HG03342 (cell line): ENCODE results near the gene TMEM150C.

Experiments
- ATAC-seq: cut with Tn5 transposase; IDR thresholded peaks from one replicate; pipeline ENCODE4 v1.9.1; 2021; ENCODE audit warnings: mild to moderate bottlenecking, moderate library complexity; ENCODE audit not compliant: unreplicated experiment

Gene TMEM150C

DNA sequence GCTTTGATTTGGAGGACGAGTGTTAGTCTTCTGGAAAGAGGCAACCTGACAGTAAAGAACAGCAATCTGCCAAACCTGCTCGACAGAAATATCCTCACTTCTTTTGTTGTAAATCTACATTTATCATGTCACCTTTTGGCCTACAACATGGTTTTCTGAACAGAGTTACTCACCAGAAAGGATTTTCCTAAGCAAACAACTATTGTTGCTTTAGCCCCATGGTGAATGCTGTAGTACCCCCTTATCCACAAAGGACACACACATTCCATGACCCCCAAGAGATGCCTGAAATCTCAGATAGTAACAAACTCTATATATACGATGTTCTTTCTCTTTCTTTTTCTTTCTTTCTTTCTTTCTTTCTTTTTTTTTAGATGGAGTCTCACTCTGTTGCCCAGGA is 42.7 kb downstream of the TMEM150C start:
- no peak for ATAC-seq

DNA sequence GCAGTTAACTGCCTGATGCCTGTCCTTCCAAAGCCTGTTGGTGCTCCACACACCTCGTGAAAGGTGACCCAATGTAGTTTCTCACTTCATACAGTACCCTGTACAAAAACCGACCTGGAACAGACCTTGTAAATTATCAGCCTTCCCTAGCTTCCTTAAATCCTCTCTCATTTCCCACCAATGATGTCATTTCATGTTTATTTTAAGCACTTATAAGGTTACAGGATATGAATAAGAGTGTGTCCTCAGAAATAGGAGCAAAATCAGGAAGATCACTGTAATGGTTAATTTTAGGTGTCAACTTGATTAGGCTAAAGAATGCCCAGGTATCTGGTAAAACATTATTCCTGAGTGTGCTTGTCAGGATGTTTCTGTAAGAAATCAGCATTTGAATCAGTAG is 44.7 kb downstream of the TMEM150C start:
- ATAC-seq: no peak

DNA sequence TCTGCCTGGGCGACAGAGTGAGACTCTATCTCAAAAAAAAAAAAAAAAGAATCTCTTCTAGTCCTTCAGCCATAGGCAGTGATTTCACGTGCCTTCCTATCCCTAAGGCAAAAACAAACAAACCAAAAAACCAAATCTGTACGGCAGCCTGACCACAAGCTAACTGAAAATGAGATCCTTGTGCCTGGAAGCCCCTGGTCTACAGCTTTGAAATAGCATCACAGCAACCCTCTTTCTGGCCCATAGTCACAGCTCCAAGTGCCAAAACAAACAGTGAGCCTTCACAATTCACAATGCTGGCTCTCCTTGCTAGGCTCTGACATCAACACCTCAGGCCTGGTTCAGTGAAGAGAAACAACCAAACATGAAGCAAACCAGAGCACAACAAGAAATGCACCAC is 46.1 kb downstream of the TMEM150C start:
- ATAC-seq: no peak

DNA sequence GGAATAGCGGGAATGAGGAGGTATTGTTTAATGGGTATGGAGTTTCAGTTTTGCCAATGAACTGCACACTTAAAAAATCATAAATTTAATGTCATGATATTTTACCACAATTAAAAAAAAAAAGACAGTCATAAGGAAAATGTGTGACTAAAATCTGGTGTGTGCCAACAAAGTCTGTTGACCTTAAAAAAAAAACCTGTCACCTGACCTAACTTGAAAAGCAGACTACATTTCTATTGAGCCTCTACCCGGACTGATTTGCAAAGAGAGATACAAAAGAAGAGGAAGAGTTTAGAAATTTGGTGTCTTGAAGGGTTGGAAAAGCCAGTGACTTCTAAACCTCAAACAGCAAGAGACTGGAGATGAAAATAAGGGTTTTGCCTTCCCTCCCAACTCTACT is 48.4 kb downstream of the TMEM150C start:
- ATAC-seq: no peak

DNA sequence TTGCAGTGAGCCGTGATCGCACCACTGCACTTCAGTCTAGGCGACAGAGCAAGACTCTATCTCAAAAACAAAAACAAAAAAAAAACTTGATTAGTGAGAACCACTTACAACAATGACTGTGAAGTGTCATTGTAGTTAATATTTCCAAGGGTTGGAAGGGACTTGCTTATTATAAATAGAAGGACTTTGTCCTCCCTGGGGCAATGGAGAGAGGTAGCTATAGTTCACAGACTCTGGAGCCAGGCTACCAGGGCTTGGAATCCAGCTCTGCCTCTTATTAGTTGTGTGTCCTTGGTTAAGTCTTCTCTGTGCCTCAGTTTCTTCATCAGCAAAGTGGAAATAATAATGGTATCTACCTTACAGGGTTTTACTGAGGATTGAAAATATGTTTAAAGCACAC is 51.6 kb downstream of the TMEM150C start:
- no peak for ATAC-seq

DNA sequence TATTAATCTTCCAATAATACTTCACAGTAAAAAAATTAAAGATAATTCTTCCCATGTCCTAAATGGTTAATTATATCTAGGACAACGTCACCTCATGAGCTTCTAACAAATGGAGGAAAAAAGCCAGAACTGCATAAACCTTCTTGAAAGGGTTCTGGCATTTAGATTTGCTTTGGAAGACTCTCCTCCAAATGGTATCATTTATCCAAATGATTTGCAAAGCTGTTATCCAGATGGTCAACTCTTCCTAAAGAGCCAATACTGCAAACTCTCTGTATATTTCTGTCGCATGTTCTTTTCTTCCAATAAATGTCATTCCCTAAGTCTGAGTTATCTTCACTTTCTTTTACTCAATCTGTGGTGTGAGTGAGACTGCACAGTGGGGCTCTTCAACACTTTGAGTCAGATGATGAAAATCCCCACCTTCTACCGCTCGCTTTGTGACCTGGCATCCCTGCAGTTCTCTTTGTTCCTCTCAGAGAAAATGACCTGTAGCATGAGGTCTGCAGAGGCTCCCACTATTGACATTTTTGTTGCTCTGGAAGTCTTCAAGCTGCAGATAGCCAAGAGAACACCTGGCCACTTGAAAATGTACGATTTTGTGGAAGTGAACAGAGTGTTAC is 52.9 kb downstream of the TMEM150C start:
- ATAC-seq: no peak

DNA sequence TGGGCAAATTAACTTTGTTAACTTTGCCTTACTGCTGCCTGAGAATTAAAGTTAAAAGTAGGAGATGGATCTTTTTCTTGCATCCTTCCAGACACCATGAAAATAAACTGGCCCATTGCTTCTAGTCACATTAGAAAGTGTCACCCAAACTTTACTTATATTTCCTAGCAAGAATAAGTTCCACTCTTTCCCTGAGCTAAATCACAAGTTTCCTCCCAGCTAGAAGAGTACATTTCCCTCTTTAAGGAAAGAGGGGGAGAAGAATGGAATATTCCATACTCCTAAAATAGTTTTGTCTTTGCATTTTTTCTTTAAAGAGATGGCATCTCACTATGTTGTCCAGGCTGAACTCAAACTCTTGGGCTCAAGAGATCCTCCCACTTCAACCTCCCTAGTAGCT is 53.8 kb downstream of the TMEM150C start:
- no peak for ATAC-seq

DNA sequence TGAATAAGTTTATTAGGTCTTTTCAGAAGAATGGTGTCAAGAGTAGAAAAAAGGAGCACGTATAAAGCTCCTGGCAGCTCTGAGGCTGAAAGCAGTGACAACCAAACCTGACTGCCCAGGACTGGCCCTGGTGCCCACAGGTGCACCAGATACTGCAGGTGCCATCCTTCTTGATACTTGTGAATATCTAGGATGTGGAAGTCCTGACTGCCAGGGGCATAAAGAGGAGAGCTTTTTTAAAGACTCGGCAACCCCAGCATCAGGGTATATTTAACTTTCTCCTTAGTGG is 60.7 kb downstream of the TMEM150C start:
- ATAC-seq: no peak

DNA sequence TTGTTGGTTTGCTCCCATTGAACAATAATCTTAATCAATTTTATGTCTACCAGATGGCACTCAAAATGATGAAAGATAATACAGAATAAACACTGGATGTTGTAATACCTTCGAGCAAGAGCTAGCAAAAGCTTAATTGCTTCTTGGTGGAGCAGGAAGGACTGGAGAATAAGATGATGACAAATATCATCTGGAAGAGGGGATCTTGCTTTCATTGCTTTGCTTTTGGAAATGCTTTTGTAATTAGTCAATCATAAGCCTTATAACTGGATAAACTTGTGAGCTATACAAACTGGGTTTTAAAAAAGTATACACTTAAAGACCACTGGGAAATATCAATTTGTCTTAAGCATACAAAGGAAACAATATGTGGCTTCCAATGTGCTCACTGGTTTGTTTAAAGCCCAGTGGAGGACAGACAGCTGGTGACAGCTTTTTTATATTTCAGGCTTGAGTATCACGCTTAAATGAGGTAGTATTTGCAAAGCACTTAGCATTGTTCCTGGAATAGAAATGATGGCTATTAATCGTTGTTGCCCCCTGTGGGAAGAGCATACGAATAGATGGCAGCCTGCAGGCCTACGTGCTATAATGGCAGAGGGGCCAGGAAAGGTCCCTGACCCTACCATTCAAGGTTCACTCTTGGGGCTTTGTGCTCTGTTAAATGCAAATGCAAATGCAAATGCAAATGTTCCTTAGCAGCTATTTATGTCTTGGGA is 61.2 kb downstream of the TMEM150C start:
- ATAC-seq: no peak

DNA sequence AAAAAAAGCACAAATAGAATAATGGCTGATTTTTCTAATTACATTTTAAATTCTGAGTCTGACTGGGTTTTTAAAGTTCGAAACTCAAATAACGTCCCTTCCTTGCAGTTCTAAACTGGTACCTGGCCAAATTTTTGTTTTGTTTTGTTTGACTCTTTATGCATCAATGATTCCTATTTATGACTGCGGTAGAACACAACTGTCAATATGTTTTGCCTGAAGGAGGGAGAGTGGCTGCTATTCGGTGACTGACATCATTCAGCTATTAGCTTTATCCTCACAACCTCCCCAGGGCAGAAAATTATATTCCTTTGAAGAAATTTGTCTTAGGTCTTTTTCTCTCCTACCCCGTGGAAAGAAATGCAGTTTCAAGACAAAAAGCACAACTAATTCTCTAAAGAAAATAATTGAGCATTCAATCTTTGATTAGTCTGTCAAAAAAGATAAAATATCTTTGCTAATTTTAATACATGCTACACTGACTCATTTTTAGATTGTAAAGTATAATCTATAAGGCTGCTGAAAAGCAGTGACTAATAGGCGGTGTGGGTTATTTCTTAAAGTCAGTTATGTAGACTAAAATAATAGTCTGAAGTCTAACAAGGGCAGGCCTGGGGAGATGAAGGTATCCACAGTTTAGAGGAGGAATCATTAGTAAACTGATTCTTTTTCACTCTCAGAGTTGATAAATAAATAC is 61.9 kb downstream of the TMEM150C start:
- no peak for ATAC-seq

DNA sequence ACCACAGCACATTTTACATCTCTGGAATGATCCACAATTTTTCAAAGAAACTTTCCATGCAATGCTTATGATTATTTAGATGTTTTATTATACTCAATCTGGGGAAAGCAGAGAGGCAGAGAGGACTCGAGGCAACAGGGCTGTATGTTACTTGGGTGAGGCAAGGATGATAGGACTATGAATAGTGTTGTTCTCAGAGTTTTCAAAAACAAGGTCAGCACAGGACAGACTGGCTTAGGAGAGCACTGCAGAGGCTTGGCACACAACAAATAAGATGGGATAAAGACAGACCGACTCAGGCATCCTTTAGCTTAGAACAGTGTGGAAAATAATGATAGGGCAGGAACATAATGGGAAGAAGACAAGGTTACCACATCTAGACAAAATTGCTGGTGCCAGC is 65.4 kb downstream of the TMEM150C start:
- no peak for ATAC-seq

DNA sequence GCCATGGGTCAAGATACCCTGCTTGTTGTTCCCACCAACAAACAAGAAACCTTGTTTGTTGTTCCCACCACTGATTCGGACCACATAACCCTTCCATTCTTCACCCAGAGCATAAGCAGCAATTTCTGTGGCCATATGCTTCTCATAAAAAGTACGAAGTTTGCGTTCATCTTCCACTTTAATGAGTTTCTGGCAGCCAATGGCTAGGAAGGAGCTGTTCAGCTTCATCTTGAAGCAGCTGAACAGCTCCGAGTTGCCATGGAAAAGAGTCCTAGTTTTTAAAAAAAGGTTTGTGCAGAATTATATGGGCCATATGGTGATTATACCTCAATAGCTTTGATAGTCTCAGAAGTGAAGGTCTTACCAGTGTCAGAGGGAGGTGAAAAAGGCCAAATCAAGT is 66.1 kb downstream of the TMEM150C start:
- ATAC-seq: no peak

DNA sequence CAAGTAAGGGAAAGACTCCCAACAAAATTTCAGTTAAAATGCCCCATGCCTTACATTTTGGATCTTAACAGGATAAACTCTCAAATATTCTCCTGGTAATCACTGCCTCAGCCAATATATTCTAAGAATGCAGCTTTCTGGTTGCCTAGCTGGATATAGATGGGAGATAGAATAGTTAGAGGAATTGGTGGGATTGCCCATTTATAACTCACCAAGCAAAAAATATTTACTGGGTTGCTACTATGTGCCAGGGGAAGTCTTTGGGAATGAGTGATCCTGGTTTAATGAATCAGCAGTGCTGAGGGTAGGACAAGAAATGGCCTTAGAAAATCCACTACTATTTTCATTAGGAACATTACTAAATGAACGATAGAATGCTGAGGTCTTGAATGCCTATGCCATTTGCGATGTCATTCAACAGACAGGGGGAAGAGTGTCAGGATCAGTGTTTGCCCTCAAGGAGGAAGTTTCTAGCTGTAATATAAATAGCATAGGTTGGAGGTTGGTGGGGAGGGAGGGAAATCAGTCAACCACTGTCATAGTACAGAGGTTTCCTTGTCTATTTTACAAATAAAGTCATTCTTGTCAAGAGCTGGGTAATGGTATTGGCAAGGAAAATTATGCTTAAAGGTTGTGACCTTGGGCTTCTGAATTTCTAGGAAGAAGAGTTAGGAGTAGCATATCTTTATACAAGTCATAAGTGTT is 67.9 kb downstream of the TMEM150C start:
- ATAC-seq: no peak

DNA sequence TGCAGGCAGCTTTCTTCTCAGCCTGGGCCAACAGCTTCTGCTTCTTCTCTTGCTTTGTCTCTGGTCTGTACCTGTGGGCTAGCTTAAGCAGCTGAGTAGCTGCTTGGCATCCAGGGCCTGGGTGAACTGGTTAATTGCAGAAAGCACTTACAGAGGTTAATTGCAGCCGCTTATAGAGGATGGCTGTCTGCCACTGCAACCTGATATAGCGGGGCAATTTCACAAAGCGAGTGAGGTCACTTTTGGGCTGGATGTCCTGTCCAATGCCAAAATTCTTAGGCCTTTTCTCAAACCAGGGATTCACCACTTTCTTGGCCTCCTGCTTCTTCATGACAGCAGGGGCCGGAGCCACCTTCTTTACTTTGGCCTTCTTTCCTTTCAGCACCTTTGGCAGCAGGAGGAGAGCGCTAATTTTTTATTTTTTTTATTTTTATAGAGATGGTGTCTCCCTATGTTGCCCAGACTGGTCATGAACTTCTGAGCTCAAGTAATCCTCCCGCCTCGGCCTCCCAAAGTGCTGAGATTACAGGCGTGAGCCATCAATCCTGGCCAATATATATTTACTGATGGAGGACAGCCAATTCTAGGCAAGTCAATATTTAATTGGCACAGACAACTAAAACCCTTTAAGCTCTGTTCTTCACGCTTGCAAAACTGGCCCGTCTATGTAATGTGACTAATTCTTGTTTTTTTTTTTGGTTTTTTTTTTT is 70.4 kb downstream of the TMEM150C start:
- no peak for ATAC-seq

DNA sequence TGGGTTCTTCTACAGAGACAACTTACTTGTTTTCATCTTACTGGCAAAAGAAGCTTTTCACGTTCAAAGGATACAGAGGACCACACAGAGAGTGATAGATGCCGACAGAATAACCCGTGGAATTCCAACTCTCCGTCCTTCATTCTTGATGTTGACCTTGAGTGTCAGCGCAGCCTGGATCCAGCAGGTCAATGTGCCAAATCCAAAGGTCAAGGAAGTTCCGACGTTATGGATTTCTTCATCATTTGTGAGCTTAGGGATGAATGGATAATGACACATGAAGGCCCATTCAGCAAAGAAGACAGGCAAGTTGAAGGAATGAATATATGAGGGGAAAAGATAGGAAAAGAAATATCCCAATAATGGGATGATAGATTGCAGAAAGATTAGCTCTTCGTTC is 71.8 kb downstream of the TMEM150C start:
- no peak for ATAC-seq

DNA sequence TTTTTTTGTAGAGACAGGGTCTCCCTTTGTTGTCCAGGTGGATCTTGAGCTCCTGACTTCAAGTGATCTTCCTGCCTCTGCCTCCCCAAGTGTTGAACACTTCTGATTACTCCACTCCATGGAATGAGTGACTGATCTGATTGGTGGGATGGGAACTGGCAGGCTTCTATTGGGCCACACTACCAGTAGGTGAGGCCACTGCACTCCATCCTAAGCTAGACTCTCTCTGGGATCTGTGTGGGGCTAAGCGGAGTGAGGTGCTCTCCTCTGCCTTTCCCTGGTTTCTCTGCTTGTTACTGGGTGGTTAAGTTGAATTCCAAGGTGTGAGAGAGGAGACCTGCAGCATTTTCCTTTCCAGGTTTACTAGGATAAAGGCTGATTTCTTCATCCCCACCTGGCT is 72.7 kb downstream of the TMEM150C start:
- ATAC-seq: no peak

DNA sequence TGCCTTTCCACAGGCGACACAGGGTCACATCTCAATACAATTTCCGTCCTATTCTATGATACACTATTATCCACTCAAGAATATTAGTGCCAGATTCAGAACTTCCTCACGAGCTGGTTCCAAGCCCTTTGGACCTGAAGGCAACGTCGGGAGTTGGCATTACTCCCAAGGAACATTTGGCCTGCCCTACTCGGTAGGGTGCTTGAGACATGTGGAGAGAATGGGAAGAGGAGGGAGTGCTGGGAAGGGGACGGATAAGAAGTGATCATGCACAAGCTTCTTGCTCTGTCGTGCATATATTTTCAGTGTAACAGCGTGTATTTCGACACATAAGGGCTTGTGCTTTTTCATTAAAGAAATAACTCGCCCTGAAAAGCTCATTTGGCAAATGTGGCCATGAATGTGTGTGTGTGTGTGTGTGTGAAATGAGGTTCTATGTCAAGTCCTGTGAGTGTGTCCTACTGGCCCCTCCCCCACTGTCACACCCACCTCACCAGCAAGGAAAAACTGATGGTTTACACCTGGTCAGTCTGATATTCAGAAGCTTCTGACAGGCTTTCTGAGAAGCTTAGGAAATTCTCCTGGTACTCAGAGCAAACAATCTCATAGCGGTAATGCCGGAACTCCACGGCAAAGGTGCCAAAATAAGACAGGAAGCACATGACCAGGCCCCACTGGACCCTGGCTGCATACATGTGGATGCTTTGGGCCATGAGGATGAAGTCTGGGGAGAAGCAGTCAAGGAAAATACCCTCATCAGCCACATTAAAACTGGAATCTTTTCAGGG is 76.6 kb downstream of the TMEM150C start:
- no peak for ATAC-seq

DNA sequence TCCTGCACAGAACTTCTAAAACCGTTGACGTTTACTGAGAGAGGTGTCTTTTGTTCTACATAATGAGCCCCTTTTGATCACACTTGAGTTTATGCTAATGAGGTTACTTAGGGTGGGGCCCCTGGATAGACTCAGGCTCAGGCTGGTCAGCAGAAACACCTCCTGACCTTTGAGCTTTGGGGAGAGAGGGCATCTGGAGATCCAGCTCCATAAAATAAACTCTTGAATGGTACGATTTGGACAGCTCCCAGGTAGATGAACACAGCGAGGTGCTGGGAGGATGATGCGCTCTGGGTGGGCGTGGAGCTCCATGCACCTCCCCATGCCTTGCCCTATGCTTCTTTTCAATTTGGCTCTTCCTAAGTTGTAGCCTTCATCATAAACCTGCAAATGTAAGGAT is 79.4 kb downstream of the TMEM150C start:
- no peak for ATAC-seq

DNA sequence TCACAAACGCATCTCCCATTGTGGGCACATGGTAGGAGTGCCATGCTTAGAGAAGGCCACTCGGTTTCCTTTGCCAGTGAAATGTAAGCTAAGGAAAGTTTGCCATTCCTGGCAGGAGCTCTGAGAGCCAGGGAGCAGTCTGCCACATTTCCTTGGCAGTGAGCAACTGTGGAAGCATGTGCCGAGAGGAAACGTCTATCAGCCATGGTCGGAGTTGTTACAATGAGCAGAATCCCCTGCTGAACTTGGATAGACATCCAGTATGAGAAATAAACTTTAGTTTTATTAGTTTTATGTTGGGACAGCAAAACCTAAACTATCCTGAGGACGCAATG is 80.3 kb downstream of the TMEM150C start:
- no peak for ATAC-seq

DNA sequence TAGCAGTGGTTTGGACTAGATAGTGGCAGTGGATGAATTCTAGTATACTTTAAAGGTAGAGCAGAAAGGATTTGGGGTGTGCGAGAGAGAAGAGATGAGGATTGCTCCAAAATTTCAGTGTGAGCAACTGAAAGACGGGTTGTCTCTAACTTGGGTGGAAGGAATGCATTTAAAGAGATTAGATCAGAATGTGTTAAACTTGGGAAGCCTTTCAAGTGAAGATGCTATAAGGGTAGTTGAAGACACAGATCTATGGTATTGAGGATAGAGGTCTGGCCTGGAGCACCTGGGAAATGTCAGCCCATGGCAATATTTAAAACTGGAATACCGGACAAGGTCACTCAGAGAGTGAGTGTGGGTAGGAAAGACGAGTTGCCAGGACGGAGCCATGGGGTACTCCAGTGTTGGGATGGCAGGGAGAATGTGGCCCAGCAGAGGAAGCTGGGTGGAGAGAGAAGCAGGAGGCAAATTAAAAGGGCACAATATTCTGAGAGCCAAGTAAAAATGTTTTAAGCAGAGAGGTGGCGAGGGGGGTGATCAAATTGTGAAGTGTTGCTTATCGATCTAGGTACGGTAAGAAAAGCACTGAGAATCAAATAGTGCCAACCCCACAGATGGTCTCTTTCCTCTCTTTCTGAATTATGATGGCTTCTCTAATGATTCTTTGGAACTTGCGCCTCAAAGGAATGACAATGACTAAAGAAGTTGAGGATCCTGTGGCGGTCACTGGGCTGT is 80.8 kb downstream of the TMEM150C start:
- ATAC-seq: no peak
